Neural progenitor cell (in vitro differentiated cells): ENCODE results near the gene PCDH18.

ENCODE experiments used
- EZH2 ChIP-seq: fragments of 200-600 bp; sonication (generic); IDR thresholded peaks from 2 replicates; pipeline ENCODE4 v1.6.1; 2017; ENCODE audit warnings: antibody characterized with exemption, mild to moderate bottlenecking, moderate library complexity
- EZH2phosphoT487 ChIP-seq: fragments of 200-600 bp; sonication (generic); IDR thresholded peaks from 2 replicates; pipeline ENCODE4 v1.6.1; 2017; ENCODE audit warnings: antibody characterized with exemption
- TF ChIP-seq, protein P1 (sequence below): fragments of 200-600 bp; sonication (generic); IDR thresholded peaks from 2 replicates; pipeline ENCODE4 v1.5.1; 2017; ENCODE audit warnings: antibody characterized with exemption, mild to moderate bottlenecking

GRCh38 chr4:137529432-137529831 is 2.9 kb downstream of the PCDH18 start:
- TF ChIP-seq, protein P1, sequence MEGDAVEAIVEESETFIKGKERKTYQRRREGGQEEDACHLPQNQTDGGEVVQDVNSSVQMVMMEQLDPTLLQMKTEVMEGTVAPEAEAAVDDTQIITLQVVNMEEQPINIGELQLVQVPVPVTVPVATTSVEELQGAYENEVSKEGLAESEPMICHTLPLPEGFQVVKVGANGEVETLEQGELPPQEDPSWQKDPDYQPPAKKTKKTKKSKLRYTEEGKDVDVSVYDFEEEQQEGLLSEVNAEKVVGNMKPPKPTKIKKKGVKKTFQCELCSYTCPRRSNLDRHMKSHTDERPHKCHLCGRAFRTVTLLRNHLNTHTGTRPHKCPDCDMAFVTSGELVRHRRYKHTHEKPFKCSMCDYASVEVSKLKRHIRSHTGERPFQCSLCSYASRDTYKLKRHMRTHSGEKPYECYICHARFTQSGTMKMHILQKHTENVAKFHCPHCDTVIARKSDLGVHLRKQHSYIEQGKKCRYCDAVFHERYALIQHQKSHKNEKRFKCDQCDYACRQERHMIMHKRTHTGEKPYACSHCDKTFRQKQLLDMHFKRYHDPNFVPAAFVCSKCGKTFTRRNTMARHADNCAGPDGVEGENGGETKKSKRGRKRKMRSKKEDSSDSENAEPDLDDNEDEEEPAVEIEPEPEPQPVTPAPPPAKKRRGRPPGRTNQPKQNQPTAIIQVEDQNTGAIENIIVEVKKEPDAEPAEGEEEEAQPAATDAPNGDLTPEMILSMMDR: no peak
- TF ChIP-seq EZH2 (no peak), EZH2phosphoT487 (no peak)
